Activated naive CD8-positive, alpha-beta T cell treated with anti-CD3 and anti-CD28 coated beads, Interleukin-2, amount 10 ng/mL, durations not matched to agents 7 days and 5 days (primary cell): ENCODE measurements around the gene TM9SF1. TPM values are rescaled to one million over a fixed set of nuclear protein-coding genes. Genes with fewer than 3 reads are reported as not detected.

Experiments
- ATAC-seq: fragments of 150-1000 bp; cut with Tn5 transposase; one replicate; pipeline ENCODE4 v1.10.0; 2021; ENCODE audit warnings: low read depth, moderate library complexity
- POLR2A ChIA-PET: fragments of 350-600 bp; sonication (Branson Sonifier 250); formaldehyde crosslinking; loops from one replicate; lab custom pipeline; 2021; ENCODE audit warnings: antibody characterized with exemption; lab: Charles Lee
- DNase-seq: peaks from one replicate; pipeline ENCODE4 v3.0.0; 2021
- H3K27ac Mint-ChIP-seq: one replicate; pipeline ENCODE4 v1.8.0; 2022; ENCODE audit warnings: mild to moderate bottlenecking, mixed read lengths
- H3K27me3 Mint-ChIP-seq: one replicate; pipeline ENCODE4 v1.8.0; 2022; ENCODE audit warnings: mild to moderate bottlenecking, moderate library complexity, mixed read lengths
- H3K36me3 Mint-ChIP-seq: one replicate; pipeline ENCODE4 v1.8.0; 2021; ENCODE audit warnings: mild to moderate bottlenecking, mixed read lengths
- H3K4me1 Mint-ChIP-seq: one replicate; pipeline ENCODE4 v1.8.0; 2021; ENCODE audit warnings: mixed read lengths
- H3K4me3 Mint-ChIP-seq: one replicate; pipeline ENCODE4 v1.8.0; 2022; ENCODE audit warnings: mild to moderate bottlenecking, moderate library complexity, mixed read lengths
- H3K9me3 Mint-ChIP-seq: one replicate; pipeline ENCODE4 v1.8.0; 2021; ENCODE audit warnings: mixed read lengths
- total RNA-seq, 2 experiments: library from RNA; stranded (reverse); gene quantifications; one replicate each; pipeline ENCODE4 v1.2.3, GENCODE V29; 2021

Gene TM9SF1, protein sequence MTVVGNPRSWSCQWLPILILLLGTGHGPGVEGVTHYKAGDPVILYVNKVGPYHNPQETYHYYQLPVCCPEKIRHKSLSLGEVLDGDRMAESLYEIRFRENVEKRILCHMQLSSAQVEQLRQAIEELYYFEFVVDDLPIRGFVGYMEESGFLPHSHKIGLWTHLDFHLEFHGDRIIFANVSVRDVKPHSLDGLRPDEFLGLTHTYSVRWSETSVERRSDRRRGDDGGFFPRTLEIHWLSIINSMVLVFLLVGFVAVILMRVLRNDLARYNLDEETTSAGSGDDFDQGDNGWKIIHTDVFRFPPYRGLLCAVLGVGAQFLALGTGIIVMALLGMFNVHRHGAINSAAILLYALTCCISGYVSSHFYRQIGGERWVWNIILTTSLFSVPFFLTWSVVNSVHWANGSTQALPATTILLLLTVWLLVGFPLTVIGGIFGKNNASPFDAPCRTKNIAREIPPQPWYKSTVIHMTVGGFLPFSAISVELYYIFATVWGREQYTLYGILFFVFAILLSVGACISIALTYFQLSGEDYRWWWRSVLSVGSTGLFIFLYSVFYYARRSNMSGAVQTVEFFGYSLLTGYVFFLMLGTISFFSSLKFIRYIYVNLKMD
- 10 to 100 TPM; 28.9 to 29.6 TPM for total RNA-seq

DNA sequence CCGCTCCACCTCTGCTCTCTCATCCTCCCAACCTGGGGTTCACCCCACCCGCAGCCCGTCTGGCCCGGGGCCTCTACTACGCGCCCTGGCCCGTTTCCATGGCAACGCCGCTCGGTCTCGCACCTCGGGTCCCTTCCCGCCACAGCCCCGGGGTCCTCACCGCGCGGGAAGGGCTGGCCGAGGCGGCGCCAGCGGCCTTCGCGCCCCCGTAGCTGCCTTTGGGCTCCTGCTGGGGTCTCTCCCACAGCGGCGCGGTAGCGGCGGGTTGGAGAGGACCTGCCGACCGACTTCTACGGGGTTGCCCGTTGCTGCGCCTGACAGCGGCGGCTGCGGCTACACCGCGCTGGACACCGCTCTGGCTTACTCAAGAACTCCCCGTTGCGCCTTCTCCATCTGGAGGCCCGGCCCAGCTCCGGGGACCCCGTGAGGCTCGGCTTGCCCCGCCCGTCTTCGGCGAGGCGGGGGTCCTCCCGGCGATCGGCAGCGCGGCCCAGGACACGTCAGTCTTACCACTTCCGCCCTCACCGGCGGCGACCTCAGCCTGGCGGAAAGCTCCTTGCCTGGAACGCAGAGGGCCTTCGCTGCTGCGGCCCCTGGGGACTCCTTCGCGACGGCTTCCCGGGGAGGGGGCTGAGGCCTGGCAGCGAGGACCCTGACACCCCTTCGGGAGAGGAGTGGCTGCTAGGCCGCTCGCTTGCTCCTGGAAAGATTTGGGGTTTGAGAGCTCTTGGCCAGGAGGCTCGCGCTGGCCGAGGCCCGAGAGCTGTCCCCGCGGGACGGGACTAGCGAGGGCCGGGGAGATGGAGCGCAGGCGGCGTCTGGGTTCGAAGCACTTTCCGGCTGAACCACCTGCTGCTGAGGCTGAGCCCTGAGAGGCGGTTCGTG lies at the start of gene TM9SF1:
TSS of gene TM9SF1 (minus strand) at position 256 of the 885 bp plus-strand sequence. CDS start 422 bp downstream, outside the sequence.
- ATAC-seq (peak; percentile 93), DNase-seq (peak; percentile 93)
- peaks cover 42% of the 10 kb centered on the region for H3K4me1 Mint-ChIP-seq
- POLR2A ChIA-PET = interaction anchor here (0.6 to 4.4 kb wide), 30 partner anchors 9 to 113 kb away, joined by 3 to 52 read pairs (median 7); partner anchors contain the start of genes CHMP4A, DCAF11, DHRS1 and EMC9
- H3K27me3 Mint-ChIP-seq = no peaks in the 10 kb centered on the region
- peak within 1 kb of the TSS; percentile 97 for H3K4me3 Mint-ChIP-seq
- peak within 1 kb of the TSS; percentile 96 for H3K27ac Mint-ChIP-seq
- peaks cover 3% of the 10 kb centered on the region for H3K9me3 Mint-ChIP-seq
- H3K36me3 Mint-ChIP-seq = peaks cover 40% of the 10 kb centered on the region

DNA sequence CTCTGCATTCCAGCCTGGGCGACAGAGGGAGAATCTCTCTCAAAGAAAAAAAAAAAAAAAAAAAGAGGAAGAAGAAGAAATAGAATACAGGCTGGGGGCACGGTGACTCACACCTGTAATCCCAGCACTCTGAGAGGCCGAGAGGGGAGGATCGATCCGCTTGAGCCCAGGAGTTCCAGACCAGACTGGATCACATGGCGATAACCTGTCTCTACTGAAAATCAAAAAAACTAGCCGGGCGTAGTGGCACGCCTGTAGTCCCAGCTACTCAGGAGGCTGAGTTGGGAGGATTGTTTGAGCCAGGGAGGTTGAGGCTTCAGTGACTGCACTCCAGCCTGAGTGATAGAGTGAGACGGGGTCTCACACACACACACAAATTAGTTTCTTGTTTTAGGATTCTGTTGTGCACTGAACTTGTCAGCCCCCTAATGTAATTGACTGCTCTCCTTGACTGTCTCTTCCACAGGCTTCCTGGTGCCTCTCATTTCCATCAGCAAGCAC lies 48.1 kb upstream of the TM9SF1 start:
- DNase-seq (no peak), ATAC-seq (no peak)
- POLR2A ChIA-PET = interaction anchor here (0.7 to 4.1 kb wide), 21 partner anchors 12 to 362 kb away, joined by 3 to 76 read pairs (median 8); partner anchors contain the start of genes ADCY4, CBLN3, CHMP4A and CIDEB
- H3K36me3 Mint-ChIP-seq = peaks cover 16% of the 10 kb centered on the region
- H3K4me1 Mint-ChIP-seq = peaks cover 45% of the 10 kb centered on the region
- no peaks in the 10 kb centered on the region for H3K9me3 Mint-ChIP-seq
- H3K27ac Mint-ChIP-seq = peak overlapping the region; percentile 99
- H3K4me3 Mint-ChIP-seq = peak overlapping the region; percentile 85
- no peaks in the 10 kb centered on the region for H3K27me3 Mint-ChIP-seq

DNA sequence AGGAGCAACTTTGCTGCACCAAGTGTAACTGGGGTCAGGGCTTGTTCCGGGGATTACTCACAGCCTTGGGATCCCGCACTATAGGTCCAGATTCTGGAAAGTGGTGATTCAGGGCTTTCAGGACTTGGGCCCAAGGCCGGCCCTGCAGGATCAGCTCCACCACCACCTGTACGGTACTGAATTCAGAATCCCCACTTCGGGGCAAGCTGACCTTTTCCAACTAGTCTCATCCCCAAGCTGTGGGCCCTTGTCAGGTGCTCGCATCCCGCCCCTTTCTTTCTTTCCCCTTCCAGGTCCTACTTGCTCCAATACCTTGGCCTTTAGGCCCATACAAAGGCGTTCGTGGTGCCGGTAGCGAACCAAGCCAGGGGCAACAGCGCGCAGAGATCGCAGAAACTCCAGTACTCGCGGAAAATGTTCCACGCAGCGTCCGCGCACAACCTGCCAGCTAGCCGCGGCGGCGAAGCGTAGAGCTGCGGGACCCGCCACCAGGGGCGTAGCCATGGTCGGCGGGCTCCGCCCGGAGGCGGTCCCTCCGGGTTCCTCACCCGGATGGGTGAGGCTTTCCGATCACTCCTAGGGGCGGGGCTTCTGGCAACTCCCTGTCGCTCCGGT lies 46.7 kb upstream of the TM9SF1 start:
- H3K36me3 Mint-ChIP-seq = peaks cover 22% of the 10 kb centered on the region
- H3K27me3 Mint-ChIP-seq = no peaks in the 10 kb centered on the region
- peaks cover 42% of the 10 kb centered on the region for H3K4me1 Mint-ChIP-seq
- peak; percentile 95 for DNase-seq
- no peaks in the 10 kb centered on the region for H3K9me3 Mint-ChIP-seq
- POLR2A ChIA-PET = interaction anchor here (0.6 to 4.1 kb wide), 30 partner anchors 9 to 201 kb away, joined by 3 to 76 read pairs (median 8); partner anchors contain the start of genes ADCY4, CBLN3, CHMP4A and CIDEB
- peak; percentile 82 for ATAC-seq
- H3K27ac Mint-ChIP-seq = peak overlapping the region; percentile 99
- peak overlapping the region; percentile 85 for H3K4me3 Mint-ChIP-seq

DNA sequence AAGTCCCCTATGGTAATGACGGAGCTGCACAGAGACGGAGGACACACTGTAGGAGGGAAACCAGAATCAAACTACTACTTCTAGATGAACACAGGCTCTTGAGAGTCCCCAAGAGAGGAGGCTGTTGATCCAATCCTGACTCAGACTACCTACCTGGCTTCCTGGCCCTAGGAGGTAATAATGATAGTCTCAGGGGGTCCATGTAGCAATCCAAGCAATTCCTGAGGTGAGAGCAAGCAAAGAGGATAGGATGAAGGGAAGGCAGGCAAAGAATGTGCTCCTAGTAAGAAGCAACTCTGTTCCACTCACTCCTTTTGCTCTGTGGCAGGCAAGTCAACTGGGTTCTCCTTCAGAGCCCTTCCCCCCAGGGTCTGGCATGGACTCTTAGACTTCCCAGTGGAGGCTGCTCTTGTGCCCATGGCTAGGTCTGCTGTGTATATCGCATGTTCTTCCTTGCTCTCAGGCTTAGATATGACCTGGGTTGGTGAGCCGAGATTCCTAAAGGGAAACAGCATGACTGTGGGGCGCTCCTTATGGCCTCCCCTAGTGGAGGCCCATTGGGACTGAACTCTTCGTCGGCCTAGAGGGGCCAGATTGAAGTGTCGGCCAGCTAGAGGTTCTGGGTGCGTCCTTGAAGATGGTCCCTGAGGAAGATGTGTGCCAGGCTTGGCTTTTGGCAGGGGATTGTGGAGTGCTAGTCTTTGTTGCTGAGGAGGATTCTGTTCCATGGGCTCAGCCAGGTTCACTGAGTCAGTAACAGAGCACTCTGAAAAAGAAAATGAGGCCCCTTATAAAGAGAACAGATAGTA lies 45.1 kb upstream of the TM9SF1 start:
- ATAC-seq (no peak), DNase-seq (no peak)
- peak overlapping the region; percentile 30 for H3K4me3 Mint-ChIP-seq
- peaks cover 46% of the 10 kb centered on the region for H3K4me1 Mint-ChIP-seq
- H3K36me3 Mint-ChIP-seq = peaks cover 30% of the 10 kb centered on the region
- H3K27ac Mint-ChIP-seq = peak overlapping the region; percentile 37
- no peaks in the 10 kb centered on the region for H3K27me3 Mint-ChIP-seq
- POLR2A ChIA-PET = interaction anchor here (1.0 to 4.1 kb wide), 4 partner anchors 24 to 190 kb away, joined by 3 to 76 read pairs (median 44); partner anchors contain the start of genes DHRS1, KHNYN, MDP1 and NOP9
- H3K9me3 Mint-ChIP-seq = no peaks in the 10 kb centered on the region

DNA sequence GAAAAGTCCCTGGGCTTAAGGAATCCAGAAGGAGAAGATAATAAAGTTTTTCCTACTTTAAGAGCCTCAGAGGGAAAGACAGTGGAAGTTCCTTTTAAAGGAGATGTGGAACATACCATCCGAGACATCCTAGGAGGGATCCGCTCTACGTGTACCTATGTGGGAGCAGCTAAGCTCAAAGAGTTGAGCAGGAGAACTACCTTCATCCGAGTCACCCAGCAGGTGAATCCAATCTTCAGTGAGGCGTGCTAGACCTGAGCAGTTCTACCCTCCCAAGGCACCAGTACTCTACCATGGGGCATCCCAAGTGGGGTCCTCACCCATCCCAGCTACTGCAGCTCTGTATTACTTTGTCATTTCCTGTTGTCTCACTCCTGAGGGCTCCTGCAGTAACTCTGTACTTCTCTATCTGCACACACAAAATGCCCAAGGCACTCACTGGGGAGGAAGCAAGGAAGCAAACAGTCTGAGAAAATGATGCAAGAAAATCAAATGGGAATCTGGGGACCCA lies 43.3 kb upstream of the TM9SF1 start:
- no peak overlapping the region for H3K4me3 Mint-ChIP-seq
- H3K4me1 Mint-ChIP-seq = peaks cover 52% of the 10 kb centered on the region
- peak overlapping the region; percentile 81 for H3K27ac Mint-ChIP-seq
- H3K36me3 Mint-ChIP-seq = peaks cover 33% of the 10 kb centered on the region
- POLR2A ChIA-PET = interaction anchor here (0.5 to 1.5 kb wide), 2 partner anchors 23 to 96 kb away, joined by 5 read pairs; partner anchors contain the start of gene MDP1
- no peaks in the 10 kb centered on the region for H3K9me3 Mint-ChIP-seq
- ATAC-seq (no peak), DNase-seq (no peak)
- H3K27me3 Mint-ChIP-seq = no peaks in the 10 kb centered on the region

DNA sequence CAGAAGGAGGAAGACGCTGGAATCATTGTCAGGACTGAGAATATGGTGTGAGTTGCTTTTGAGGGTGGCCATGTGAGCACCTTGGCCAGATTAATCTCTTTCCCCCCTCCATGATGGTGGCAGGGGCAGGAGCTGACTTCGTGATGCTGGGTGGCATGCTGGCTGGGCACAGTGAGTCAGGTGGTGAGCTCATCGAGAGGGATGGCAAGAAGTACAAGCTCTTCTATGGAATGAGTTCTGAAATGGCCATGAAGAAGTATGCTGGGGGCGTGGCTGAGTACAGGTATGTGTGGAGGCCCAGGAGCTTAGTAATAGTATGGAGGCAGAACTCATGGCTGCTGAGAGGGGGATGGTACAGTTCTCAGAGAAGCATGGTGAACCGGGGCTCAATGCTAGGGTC lies 42.9 kb upstream of the TM9SF1 start:
- H3K4me3 Mint-ChIP-seq = no peak overlapping the region
- H3K9me3 Mint-ChIP-seq = no peaks in the 10 kb centered on the region
- POLR2A ChIA-PET = interaction anchor here (1.5 kb wide), 2 partner anchors 22 to 25 kb away, joined by 5 read pairs; partner anchors contain the start of genes CHMP4A and MDP1
- H3K36me3 Mint-ChIP-seq = peaks cover 33% of the 10 kb centered on the region
- ATAC-seq (no peak), DNase-seq (no peak)
- H3K27ac Mint-ChIP-seq = no peak overlapping the region
- H3K27me3 Mint-ChIP-seq = no peaks in the 10 kb centered on the region
- peaks cover 52% of the 10 kb centered on the region for H3K4me1 Mint-ChIP-seq

DNA sequence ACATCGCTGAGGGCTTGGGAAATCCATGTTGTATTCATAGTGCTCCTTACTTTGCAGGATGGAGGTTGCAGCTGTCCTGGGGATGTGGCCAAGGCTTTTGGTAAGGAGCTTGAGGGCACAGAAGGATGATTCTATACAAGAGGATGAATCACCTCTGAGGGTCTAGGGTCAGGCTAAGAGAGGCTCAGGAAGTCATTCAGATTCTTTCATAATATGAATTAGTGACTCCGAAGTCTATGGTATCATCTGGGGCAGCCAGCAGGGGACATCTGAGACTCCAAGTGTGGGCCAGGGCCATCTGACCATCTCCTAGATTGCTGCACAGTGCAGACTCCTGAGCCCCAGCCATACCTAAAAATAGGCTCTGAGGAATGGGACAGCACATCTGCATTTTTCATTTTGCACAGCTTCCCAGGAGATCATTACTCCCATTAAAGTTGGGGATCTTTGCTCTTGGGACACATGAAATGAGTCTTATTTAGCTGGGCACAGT lies 42.3 kb upstream of the TM9SF1 start:
- Mint-ChIP-seq H3K4me1 (peaks cover 52% of the 10 kb centered on the region), H3K27ac (no peak overlapping the region), H3K36me3 (peaks cover 33% of the 10 kb centered on the region), H3K9me3 (no peaks in the 10 kb centered on the region), H3K4me3 (no peak overlapping the region), H3K27me3 (no peaks in the 10 kb centered on the region)
- no peak for ATAC-seq
- POLR2A ChIA-PET = interaction anchor here (1.5 kb wide), 1 partner anchor 24 kb away, joined by 5 read pairs; the partner anchor contains the start of gene CHMP4A
- DNase-seq = no peak

DNA sequence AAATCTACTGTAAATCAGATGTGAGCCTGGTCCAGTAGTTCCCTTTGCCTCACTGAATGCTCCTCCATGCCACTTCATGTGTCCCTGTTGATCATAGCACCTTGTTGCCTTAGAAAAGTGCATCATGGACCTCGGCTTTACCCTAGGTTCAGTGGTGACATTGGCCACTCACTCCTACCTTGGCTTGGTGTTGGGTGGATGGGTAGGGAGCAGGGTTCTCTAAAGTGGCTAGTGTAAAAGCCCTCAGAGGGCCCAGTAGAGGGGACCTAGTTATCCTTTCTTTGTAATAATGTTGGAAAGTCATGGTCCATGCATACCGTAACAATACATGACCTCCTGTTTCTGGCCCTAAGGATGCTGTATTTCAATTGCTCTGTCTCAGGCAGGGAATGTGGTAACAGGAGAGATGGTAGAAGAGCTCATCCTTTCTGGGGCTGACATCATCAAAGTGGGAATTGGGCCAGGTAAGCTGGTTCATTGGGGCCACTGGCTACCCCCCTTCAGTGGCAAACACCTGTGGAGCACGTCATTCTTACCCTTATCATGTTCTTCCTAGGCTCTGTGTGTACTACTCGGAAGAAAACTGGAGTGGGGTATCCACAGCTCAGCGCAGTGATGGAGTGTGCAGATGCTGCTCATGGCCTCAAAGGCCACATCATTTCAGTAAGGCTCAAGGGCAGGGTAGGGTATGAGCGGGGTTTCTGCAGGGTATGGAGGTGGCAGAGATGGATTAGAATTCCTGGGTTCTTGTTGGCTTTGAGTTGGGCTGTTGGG lies 41.6 kb upstream of the TM9SF1 start:
- Mint-ChIP-seq H3K27ac (no peak overlapping the region), H3K27me3 (no peaks in the 10 kb centered on the region), H3K4me1 (peaks cover 52% of the 10 kb centered on the region), H3K36me3 (peaks cover 33% of the 10 kb centered on the region), H3K9me3 (no peaks in the 10 kb centered on the region), H3K4me3 (no peak overlapping the region)
- DNase-seq = no peak
- no peak for ATAC-seq
- POLR2A ChIA-PET = interaction anchor here (0.6 to 1.5 kb wide), 3 partner anchors 10 to 193 kb away, joined by 3 to 5 read pairs (median 3); partner anchors contain the start of genes CHMP4A and KHNYN

DNA sequence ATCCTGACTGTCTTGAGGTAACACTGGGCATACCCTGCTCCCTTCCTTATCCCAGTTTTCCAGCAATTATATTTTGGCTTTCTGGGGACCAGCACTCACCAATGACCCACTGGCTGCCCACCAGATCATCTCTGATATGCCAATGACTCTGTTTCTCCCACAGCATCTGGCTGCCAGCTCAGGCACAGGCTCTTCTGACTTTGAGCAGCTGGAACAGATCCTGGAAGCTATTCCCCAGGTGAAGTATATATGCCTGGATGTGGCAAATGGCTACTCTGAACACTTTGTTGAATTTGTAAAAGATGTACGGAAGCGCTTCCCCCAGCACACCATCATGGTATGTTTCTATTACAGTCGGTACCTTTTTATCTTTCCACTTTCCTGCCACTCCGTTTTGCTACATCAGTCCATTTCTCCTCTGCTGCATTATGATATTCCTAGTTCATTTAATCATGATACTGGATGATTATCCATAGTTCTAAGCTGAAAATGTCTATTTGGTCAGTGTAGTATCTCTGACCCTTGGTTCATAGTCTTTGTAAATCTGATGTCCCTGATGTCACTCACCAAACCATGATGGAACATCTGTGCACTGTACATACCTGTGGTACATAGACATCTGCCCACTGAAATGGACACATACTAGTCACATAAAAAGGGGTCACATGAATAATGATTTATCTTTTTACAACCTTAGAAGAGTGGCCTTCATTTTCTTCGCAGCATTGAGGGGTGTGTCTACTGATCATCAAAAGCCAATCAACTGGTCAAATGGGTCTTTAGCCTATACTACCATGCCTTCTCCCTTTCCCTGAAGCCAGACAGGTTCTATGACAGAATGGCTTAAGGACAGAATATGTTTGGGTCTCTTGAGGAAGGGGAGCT lies 40.8 kb upstream of the TM9SF1 start:
- Mint-ChIP-seq H3K27me3 (no peaks in the 10 kb centered on the region), H3K4me1 (peaks cover 55% of the 10 kb centered on the region), H3K36me3 (peaks cover 33% of the 10 kb centered on the region), H3K4me3 (no peak overlapping the region), H3K9me3 (no peaks in the 10 kb centered on the region), H3K27ac (peak overlapping the region; percentile 10)
- POLR2A ChIA-PET = interaction anchor here (0.6 to 1.7 kb wide), 5 partner anchors 11 to 194 kb away, joined by 3 to 6 read pairs (median 5); partner anchors contain the start of genes CHMP4A, KHNYN and MDP1
- ATAC-seq (no peak), DNase-seq (no peak)
